Measurements from ENCODE around the gene GALP. TPM values are rescaled to one million over a fixed set of nuclear protein-coding genes. Genes with fewer than 3 reads are reported as not detected.
A peak's percentile ranks its signal among the peaks of the same experiment; 100 is the strongest.
"Not testable (repeated sequence)": the region's sequence is repeated elsewhere in the genome, so short reads cannot be mapped to it uniquely, and the experiment has no call there.

Gene GALP
- total RNA-seq, 3 donors from 2014 or later (not counting 1 experiment from before 2014, with no cell fraction given): not detected

DNA sequence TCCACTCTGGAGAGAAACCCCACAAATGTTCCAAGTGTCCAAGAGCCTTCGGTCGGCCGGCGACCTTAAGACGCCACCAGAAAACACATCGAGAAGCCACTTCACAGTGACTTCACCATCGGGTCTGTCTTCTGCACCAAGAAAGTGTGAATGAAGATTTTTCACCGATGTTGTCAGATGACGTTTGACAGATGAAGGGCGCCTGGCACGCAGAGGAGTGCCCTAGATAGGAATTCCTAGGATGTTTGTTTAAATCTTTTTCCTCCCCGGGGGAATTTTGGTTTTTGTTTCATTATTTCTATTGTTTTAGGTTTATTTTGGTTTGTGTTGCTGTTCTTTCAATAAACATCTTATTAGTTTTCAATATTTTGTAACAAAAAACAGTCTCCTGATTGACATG is 33.3 kb downstream of the GALP start:
- ATAC-seq (no peak), DNase-seq (no peak)
- H3K36me3 Mint-ChIP-seq: no peaks in the 10 kb centered on the region
- H3K9me3 Mint-ChIP-seq: no peaks in the 10 kb centered on the region
- intact Hi-C loops (cut with micrococcal nuclease): no loop called here
- H3K27me3 Mint-ChIP-seq (ENCODE audit: low read depth in 2 of 2): peaks cover 0 to 6% of the 10 kb centered on the region in 2 donors
- Histone ChIP-seq H3K27me3 (ENCODE audit: control insufficient read depth, insufficient read depth, low read length) (no peaks in the 10 kb centered on the region), H3K9me3 (ENCODE audit: control insufficient read depth, insufficient read depth, low read length) (no peaks in the 10 kb centered on the region), H3K36me3 (ENCODE audit: control insufficient read depth, insufficient read depth, low read length) (no peaks in the 10 kb centered on the region), H3K4me1 (ENCODE audit: control insufficient read depth, insufficient read depth, low read length) (no peaks in the 10 kb centered on the region), H3K4me3 (ENCODE audit: low read length) (no peak overlapping the region), H3K27ac (ENCODE audit: low read length) (no peak overlapping the region)
- H3K4me3 Mint-ChIP-seq: no peak overlapping the region
- WGBS (ENCODE audit: insufficient coverage): 95% methylated on average over 12 of the region's 12 CpGs
- H3K27ac Mint-ChIP-seq: no peak overlapping the region
- H3K4me1 Mint-ChIP-seq: no peaks in the 10 kb centered on the region
- TF ChIP-seq, protein P1, sequence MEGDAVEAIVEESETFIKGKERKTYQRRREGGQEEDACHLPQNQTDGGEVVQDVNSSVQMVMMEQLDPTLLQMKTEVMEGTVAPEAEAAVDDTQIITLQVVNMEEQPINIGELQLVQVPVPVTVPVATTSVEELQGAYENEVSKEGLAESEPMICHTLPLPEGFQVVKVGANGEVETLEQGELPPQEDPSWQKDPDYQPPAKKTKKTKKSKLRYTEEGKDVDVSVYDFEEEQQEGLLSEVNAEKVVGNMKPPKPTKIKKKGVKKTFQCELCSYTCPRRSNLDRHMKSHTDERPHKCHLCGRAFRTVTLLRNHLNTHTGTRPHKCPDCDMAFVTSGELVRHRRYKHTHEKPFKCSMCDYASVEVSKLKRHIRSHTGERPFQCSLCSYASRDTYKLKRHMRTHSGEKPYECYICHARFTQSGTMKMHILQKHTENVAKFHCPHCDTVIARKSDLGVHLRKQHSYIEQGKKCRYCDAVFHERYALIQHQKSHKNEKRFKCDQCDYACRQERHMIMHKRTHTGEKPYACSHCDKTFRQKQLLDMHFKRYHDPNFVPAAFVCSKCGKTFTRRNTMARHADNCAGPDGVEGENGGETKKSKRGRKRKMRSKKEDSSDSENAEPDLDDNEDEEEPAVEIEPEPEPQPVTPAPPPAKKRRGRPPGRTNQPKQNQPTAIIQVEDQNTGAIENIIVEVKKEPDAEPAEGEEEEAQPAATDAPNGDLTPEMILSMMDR (IDR thresholded peaks at IDR 0.05): no peak

DNA sequence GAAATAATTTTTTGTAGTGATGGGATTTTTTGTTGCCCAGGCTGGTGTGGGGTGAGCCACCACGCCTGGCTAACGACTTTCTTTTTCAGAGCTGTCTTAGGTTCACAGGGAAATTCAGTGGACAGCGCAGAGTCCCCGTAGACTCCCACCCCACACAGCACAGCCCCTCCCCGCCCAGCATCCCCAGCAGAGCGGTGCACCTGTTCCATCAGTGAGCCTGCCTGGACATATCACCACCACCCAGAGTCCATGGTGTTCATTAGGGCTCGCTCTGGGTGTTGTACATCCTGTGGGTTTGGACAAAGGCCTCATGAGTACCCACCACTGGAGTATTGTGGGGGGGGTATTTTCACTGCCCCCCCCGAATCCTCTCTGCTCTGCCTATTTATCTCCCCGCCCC is 34.2 kb downstream of the GALP start:
- H3K4me3 ChIP-seq (ENCODE audit: low read length); ATAC-seq; DNase-seq; H3K36me3 ChIP-seq (ENCODE audit: control insufficient read depth, insufficient read depth, low read length); H3K4me3 Mint-ChIP-seq; H3K4me1 ChIP-seq (ENCODE audit: control insufficient read depth, insufficient read depth, low read length); H3K4me1 Mint-ChIP-seq; H3K9me3 Mint-ChIP-seq; H3K27ac ChIP-seq (ENCODE audit: low read length); H3K36me3 Mint-ChIP-seq; H3K27me3 ChIP-seq (ENCODE audit: control insufficient read depth, insufficient read depth, low read length); H3K27ac Mint-ChIP-seq; H3K9me3 ChIP-seq (ENCODE audit: control insufficient read depth, insufficient read depth, low read length); intact Hi-C loops (cut with micrococcal nuclease): not testable (repeated sequence)
- WGBS (ENCODE audit: insufficient coverage): 76% methylated on average over 4 of the region's 9 CpGs
- H3K27me3 Mint-ChIP-seq (ENCODE audit: low read depth in 2 of 2): peaks cover 0 to 11% of the 10 kb centered on the region in 2 donors

DNA sequence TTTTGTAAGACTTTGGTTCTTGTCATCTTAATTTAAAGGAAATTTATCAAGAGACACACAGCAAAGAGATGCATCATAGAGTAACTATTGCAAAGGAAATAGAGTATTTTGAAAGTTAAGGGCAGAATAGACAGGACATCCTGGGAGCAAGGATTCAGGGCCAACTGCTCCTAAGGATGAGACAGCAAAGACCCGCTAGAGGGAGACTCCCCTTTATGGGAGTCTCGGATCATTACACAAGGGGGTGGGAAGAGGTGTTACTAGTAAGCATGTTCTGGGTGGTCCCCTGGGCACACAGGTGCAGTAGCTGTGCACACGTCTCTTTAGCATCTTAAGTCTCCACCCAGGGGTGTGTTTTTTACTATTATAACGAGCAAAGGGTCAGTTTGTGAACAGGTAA is 35.9 kb downstream of the GALP start:
- H3K36me3 ChIP-seq (ENCODE audit: control insufficient read depth, insufficient read depth, low read length): no peaks in the 10 kb centered on the region
- Mint-ChIP-seq H3K36me3 (no peaks in the 10 kb centered on the region), H3K4me3 (no peak overlapping the region), H3K9me3 (no peaks in the 10 kb centered on the region), H3K27ac (no peak overlapping the region), H3K4me1 (no peaks in the 10 kb centered on the region), H3K27me3 (ENCODE audit: low read depth in 2 of 2) (peaks cover 3 to 11% of the 10 kb centered on the region in 2 donors)
- H3K4me3 ChIP-seq (ENCODE audit: low read length): no peak overlapping the region
- no peaks in the 10 kb centered on the region for H3K9me3 ChIP-seq (ENCODE audit: control insufficient read depth, insufficient read depth, low read length)
- WGBS (ENCODE audit: insufficient coverage): 75% methylated on average over 4 of the region's 4 CpGs
- ATAC-seq (no peak), DNase-seq (no peak)
- no peaks in the 10 kb centered on the region for H3K27me3 ChIP-seq (ENCODE audit: control insufficient read depth, insufficient read depth, low read length)
- intact Hi-C loops (cut with micrococcal nuclease): no loop called here
- TF ChIP-seq, protein P1 (IDR thresholded peaks at IDR 0.05): no peak
- no peak overlapping the region for H3K27ac ChIP-seq (ENCODE audit: low read length)
- no peaks in the 10 kb centered on the region for H3K4me1 ChIP-seq (ENCODE audit: control insufficient read depth, insufficient read depth, low read length)

DNA sequence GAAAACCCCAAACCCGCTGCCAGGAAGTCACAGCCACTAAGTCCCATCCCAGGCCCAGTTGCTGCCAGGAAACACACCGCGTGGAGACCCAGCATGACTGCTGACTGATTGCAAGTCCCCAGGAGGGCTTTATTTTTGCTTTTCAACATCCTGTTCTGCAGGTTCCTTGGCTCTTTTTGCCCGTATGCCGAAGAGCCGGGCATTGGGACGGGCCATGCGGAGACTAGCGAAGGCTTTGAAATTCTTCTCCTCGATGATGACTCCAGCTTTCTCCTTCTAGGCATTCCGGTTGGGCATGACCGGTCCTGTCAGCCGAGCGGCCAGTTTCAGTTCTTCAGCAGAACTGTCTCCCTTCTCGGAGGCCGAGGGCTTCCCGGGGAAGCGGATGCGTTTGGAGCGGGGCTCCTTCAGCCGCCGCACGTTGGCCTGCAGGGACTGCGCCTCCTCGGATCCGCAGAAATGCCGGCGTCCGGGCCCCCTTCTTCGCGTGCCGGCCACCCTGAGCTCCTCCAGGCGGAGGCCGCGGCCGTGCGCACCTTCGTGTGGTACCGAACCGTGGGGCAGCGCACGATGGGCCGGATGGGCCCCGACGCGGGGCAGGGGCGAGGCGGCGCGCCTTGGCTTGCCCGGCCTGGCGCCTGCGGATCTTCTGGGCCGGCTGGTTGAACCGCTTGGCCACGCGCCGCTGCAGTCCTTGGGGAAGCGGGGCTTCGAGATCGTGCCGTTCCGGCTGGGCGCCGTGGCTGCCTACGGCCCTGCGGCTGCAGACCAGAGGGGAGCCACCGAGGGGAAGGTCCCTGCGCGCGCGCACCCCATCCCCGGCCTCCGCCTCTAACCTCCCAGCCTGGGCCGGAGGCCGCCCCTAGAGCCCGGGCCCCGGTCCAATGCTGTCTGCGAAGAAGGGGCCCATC is 41.5 kb downstream of the GALP start:
- no peaks in the 10 kb centered on the region for H3K27me3 ChIP-seq (ENCODE audit: control insufficient read depth, insufficient read depth, low read length)
- H3K27ac Mint-ChIP-seq: no peak overlapping the region
- TF ChIP-seq, protein P1 (IDR thresholded peaks at IDR 0.05): no peak
- H3K27ac ChIP-seq (ENCODE audit: low read length): no peak overlapping the region
- DNase-seq: no peak
- no peaks in the 10 kb centered on the region for H3K9me3 ChIP-seq (ENCODE audit: control insufficient read depth, insufficient read depth, low read length)
- H3K4me3 Mint-ChIP-seq: no peak overlapping the region
- H3K27me3 Mint-ChIP-seq (ENCODE audit: low read depth in 2 of 2): peaks cover 9 to 12% of the 10 kb centered on the region in 2 donors
- intact Hi-C loops (cut with micrococcal nuclease): no loop called here
- H3K4me1 Mint-ChIP-seq: peaks cover 0 to 5% of the 10 kb centered on the region in 2 donors
- H3K4me3 ChIP-seq (ENCODE audit: low read length): no peak overlapping the region
- H3K36me3 ChIP-seq (ENCODE audit: control insufficient read depth, insufficient read depth, low read length): no peaks in the 10 kb centered on the region
- no peaks in the 10 kb centered on the region for H3K4me1 ChIP-seq (ENCODE audit: control insufficient read depth, insufficient read depth, low read length)
- no peaks in the 10 kb centered on the region for H3K36me3 Mint-ChIP-seq
- 11% methylated on average over 79 of the region's 79 CpGs for WGBS (ENCODE audit: insufficient coverage)
- ATAC-seq: peak in 1 of 3 donors; percentile 32
- H3K9me3 Mint-ChIP-seq: no peaks in the 10 kb centered on the region

All from natural killer cell (primary cell).